Activated naive CD4-positive, alpha-beta T cell treated with anti-CD3 and anti-CD28 coated beads for 36 hours (primary cell): ENCODE measurements around the gene MTR. TPM values are rescaled to one million over a fixed set of nuclear protein-coding genes. Genes with fewer than 3 reads are reported as not detected.

Experiments used
- CTCF ChIA-PET: fragments of 350-600 bp; sonication (Branson Sonifier 250); formaldehyde crosslinking; loops from one replicate; lab custom pipeline; 2021; ENCODE audit warnings: antibody characterized with exemption; lab: Charles Lee
- DNase-seq: peaks from one replicate; pipeline ENCODE4 v3.0.0-alpha.2; 2020
- H3K27ac Mint-ChIP-seq: one replicate; pipeline ENCODE4 v1.8.0; 2021; ENCODE audit warnings: mild to moderate bottlenecking, mixed read lengths
- H3K27me3 Mint-ChIP-seq: one replicate; pipeline ENCODE4 v1.8.0; 2021; ENCODE audit warnings: low read depth, mixed read lengths
- H3K36me3 Mint-ChIP-seq: one replicate; pipeline ENCODE4 v1.8.0; 2021; ENCODE audit warnings: low read depth, mixed read lengths
- H3K4me1 Mint-ChIP-seq: one replicate; pipeline ENCODE4 v1.8.0; 2021; ENCODE audit warnings: low read depth, mixed read lengths
- H3K4me3 Mint-ChIP-seq: one replicate; pipeline ENCODE4 v1.8.0; 2021; ENCODE audit warnings: mild to moderate bottlenecking, moderate library complexity, mixed read lengths
- H3K9me3 Mint-ChIP-seq: one replicate; pipeline ENCODE4 v1.8.0; 2021; ENCODE audit warnings: mixed read lengths
- intact Hi-C: fragments of 100-400 bp; cut with micrococcal nuclease; formaldehyde crosslinking; loops from one replicate; pipeline ENCODE4 v1.15.1; 2023
- total RNA-seq, 2 experiments: library from RNA; stranded (reverse); gene quantifications; one replicate each; pipeline ENCODE4 v1.2.3, GENCODE V29; 2021

MTR gene
- total RNA-seq, 2 experiments from 2014 or later: 55.3 to 57.6 TPM

GRCh38 chr1:236951672-236952071 lies 156.6 kb downstream of the MTR start:
- Mint-ChIP-seq H3K9me3 (peaks cover 1% of the 10 kb centered on the region), H3K27me3 (peaks cover 8% of the 10 kb centered on the region), H3K36me3 (no peaks in the 10 kb centered on the region), H3K4me3 (no peak overlapping the region), H3K27ac (no peak overlapping the region), H3K4me1 (no peaks in the 10 kb centered on the region)
- CTCF ChIA-PET: no interaction called here
- intact Hi-C loops: no loop called here
- DNase-seq: no peak

GRCh38 chr1:236952246-236953003 lies 157.3 kb downstream of the MTR start:
- H3K27ac Mint-ChIP-seq: no peak overlapping the region
- intact Hi-C loops: no loop called here
- H3K4me1 Mint-ChIP-seq: no peaks in the 10 kb centered on the region
- no peak overlapping the region for H3K4me3 Mint-ChIP-seq
- CTCF ChIA-PET: no interaction called here
- no peaks in the 10 kb centered on the region for H3K36me3 Mint-ChIP-seq
- DNase-seq: no peak
- H3K27me3 Mint-ChIP-seq: peaks cover 8% of the 10 kb centered on the region
- H3K9me3 Mint-ChIP-seq: peaks cover 1% of the 10 kb centered on the region

GRCh38 chr1:236953151-236953700 lies 158.1 kb downstream of the MTR start:
- intact Hi-C loops: no loop called here
- H3K27ac Mint-ChIP-seq: no peak overlapping the region
- DNase-seq: no peak

More at GRCh38 chr1:236953151-236953700, 158.1 kb downstream of the MTR start:
- Mint-ChIP-seq H3K9me3 (peaks cover 1% of the 10 kb centered on the region), H3K4me1 (no peaks in the 10 kb centered on the region), H3K4me3 (no peak overlapping the region), H3K27me3 (peaks cover 9% of the 10 kb centered on the region), H3K36me3 (no peaks in the 10 kb centered on the region)
- CTCF ChIA-PET: no interaction called here

Other genes starting within 250 kb of the MTR start
- 10 to 100 TPM; 71.6 to 75.1 TPM for gene HEATR1, start 190.8 kb upstream of the MTR start, total RNA-seq
- gene ACTN2, start 108.8 kb upstream of the MTR start, total RNA-seq: under 1 TPM in 1 of 2 experiments, not detected in 1; 0.36 TPM
- gene MT1HL1, start 209.1 kb downstream of the MTR start, total RNA-seq: not detected
- gene RYR2, start 246.9 kb downstream of the MTR start, total RNA-seq: not detected